ENCODE data around the gene UTP4. TPM values are rescaled to one million over a fixed set of nuclear protein-coding genes. Genes with fewer than 3 reads are reported as not detected.

UTP4 gene
- total RNA-seq, 2 experiments from 2014 or later = 40.1 to 40.3 TPM

DNA sequence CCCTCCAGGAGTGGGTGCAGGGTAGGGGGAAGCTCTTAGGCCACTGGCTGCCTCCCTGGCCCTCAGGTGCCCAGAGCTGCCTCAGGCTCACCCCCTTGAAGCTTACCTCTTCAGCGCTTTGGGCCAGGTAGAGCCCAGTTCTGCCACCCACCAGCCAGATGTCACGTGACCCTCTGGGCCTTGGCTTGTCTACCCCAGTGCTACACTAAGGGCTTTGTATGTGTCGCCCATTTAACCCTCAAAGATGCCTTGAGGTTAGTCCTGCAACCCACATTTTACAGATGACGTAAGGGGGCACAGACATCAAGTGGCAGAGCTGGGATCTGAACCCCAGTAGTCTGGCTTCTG, 23.6 kb upstream of the UTP4 start:
- DNase-seq = no peak
- no peak overlapping the region for H3K4me3 Mint-ChIP-seq
- no peaks in the 10 kb centered on the region for H3K9me3 Mint-ChIP-seq
- CTCF ChIA-PET = no interaction called here
- POLR2A ChIA-PET = no interaction called here
- H3K27ac Mint-ChIP-seq = no peak overlapping the region
- TF ChIP-seq, protein P1, sequence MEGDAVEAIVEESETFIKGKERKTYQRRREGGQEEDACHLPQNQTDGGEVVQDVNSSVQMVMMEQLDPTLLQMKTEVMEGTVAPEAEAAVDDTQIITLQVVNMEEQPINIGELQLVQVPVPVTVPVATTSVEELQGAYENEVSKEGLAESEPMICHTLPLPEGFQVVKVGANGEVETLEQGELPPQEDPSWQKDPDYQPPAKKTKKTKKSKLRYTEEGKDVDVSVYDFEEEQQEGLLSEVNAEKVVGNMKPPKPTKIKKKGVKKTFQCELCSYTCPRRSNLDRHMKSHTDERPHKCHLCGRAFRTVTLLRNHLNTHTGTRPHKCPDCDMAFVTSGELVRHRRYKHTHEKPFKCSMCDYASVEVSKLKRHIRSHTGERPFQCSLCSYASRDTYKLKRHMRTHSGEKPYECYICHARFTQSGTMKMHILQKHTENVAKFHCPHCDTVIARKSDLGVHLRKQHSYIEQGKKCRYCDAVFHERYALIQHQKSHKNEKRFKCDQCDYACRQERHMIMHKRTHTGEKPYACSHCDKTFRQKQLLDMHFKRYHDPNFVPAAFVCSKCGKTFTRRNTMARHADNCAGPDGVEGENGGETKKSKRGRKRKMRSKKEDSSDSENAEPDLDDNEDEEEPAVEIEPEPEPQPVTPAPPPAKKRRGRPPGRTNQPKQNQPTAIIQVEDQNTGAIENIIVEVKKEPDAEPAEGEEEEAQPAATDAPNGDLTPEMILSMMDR (IDR thresholded peaks at IDR 0.05) = no peak
- H3K27me3 Mint-ChIP-seq = peaks cover 41% of the 10 kb centered on the region
- intact Hi-C loops (cut with DNase I, micrococcal nuclease) = no loop called here
- ATAC-seq (ENCODE audit: poor library complexity) = no peak
- peaks cover 42% of the 10 kb centered on the region for H3K36me3 Mint-ChIP-seq (ENCODE audit: low read depth)
- Histone ChIP-seq H3K27me3 (ENCODE audit: control insufficient read depth in 1 of 2, insufficient read depth in 2 of 2, low read length in 2 of 2) (peaks cover 41 to 43% of the 10 kb centered on the region in 2 experiments), H3K27ac (ENCODE audit: low read depth in 1 of 2, low read length in 2 of 2) (no peak overlapping the region), H3K4me3 (ENCODE audit: low read length) (no peak overlapping the region), H3K36me3 (ENCODE audit: insufficient read depth, low read length) (peaks cover 8% of the 10 kb centered on the region), H3K9me3 (ENCODE audit: control insufficient read depth in 1 of 2, insufficient read depth in 1 of 2, low read length in 2 of 2) (peaks cover 0 to 9% of the 10 kb centered on the region in 2 experiments), H3K4me1 (ENCODE audit: insufficient read depth, low read length) (peaks cover 32% of the 10 kb centered on the region)
- H3K4me1 Mint-ChIP-seq (ENCODE audit: low read depth) = peaks cover 22% of the 10 kb centered on the region

DNA sequence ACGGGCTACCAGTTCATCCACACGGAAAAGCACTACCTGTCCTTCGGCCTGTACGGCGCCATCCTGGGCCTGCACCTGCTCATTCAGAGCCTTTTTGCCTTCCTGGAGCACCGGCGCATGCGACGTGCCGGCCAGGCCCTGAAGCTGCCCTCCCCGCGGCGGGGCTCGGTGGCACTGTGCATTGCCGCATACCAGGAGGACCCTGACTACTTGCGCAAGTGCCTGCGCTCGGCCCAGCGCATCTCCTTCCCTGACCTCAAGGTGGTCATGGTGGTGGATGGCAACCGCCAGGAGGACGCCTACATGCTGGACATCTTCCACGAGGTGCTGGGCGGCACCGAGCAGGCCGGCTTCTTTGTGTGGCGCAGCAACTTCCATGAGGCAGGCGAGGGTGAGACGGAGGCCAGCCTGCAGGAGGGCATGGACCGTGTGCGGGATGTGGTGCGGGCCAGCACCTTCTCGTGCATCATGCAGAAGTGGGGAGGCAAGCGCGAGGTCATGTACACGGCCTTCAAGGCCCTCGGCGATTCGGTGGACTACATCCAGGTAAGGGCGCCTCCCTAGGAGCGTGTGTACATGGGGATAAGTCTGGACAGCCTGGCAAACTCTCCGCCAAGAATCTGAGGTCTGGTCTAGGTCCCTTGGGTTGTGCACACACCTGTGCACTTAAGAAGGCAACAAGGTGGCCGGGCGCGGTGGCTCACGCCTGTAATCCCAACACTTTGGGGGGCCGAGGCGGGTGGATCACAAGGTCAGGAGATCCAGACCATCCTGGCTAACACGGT, 22.8 kb upstream of the UTP4 start:
- Mint-ChIP-seq H3K27me3 (peaks cover 38% of the 10 kb centered on the region), H3K4me3 (no peak overlapping the region), H3K27ac (no peak overlapping the region), H3K4me1 (ENCODE audit: low read depth) (peaks cover 22% of the 10 kb centered on the region), H3K36me3 (ENCODE audit: low read depth) (peaks cover 50% of the 10 kb centered on the region), H3K9me3 (no peaks in the 10 kb centered on the region)
- peaks cover 32% of the 10 kb centered on the region for H3K4me1 ChIP-seq (ENCODE audit: insufficient read depth, low read length)
- H3K36me3 ChIP-seq (ENCODE audit: insufficient read depth, low read length) = peaks cover 14% of the 10 kb centered on the region
- ChIA-PET CTCF (no interaction called here), POLR2A (interaction anchor here (0.6 kb wide), 1 partner anchor 11 kb away, joined by 3 read pairs; no protein-coding TSS in a partner anchor)
- ATAC-seq (ENCODE audit: poor library complexity) = no peak
- peaks cover 0 to 9% of the 10 kb centered on the region in 2 experiments for H3K9me3 ChIP-seq (ENCODE audit: control insufficient read depth in 1 of 2, insufficient read depth in 1 of 2, low read length in 2 of 2)
- H3K4me3 ChIP-seq (ENCODE audit: low read length) = no peak overlapping the region
- H3K27me3 ChIP-seq (ENCODE audit: control insufficient read depth in 1 of 2, insufficient read depth in 2 of 2, low read length in 2 of 2) = peaks cover 39 to 41% of the 10 kb centered on the region in 2 experiments
- intact Hi-C loops (cut with DNase I, micrococcal nuclease) = no loop called here
- no peak overlapping the region for H3K27ac ChIP-seq (ENCODE audit: low read depth in 1 of 2, low read length in 2 of 2)
- TF ChIP-seq, protein P1 (IDR thresholded peaks at IDR 0.05) = no peak
- no peak for DNase-seq

- Histone ChIP-seq H3K27me3 (ENCODE audit: control insufficient read depth in 1 of 2, insufficient read depth in 2 of 2, low read length in 2 of 2) (peaks cover 33 to 34% of the 10 kb centered on the region in 2 experiments), H3K9me3 (ENCODE audit: control insufficient read depth in 1 of 2, insufficient read depth in 1 of 2, low read length in 2 of 2) (peaks cover 0 to 9% of the 10 kb centered on the region in 2 experiments), H3K36me3 (ENCODE audit: insufficient read depth, low read length) (peaks cover 19% of the 10 kb centered on the region), H3K4me3 (ENCODE audit: low read length) (no peak overlapping the region), H3K4me1 (ENCODE audit: insufficient read depth, low read length) (peaks cover 29% of the 10 kb centered on the region), H3K27ac (ENCODE audit: low read depth in 1 of 2, low read length in 2 of 2) (no peak overlapping the region)
- TF ChIP-seq, protein P1 (IDR thresholded peaks at IDR 0.05) = no peak
- Mint-ChIP-seq H3K4me1 (ENCODE audit: low read depth) (peaks cover 18% of the 10 kb centered on the region), H3K27ac (no peak overlapping the region), H3K36me3 (ENCODE audit: low read depth) (peaks cover 56% of the 10 kb centered on the region), H3K4me3 (no peak overlapping the region), H3K27me3 (peaks cover 32% of the 10 kb centered on the region), H3K9me3 (no peaks in the 10 kb centered on the region)
- CTCF ChIA-PET = no interaction called here
- ATAC-seq (ENCODE audit: poor library complexity) = no peak
- no peak for DNase-seq
- intact Hi-C loops (cut with DNase I, micrococcal nuclease) = no loop called here
- POLR2A ChIA-PET = interaction anchor here (0.6 kb wide), 1 partner anchor 11 kb away, joined by 3 read pairs; no protein-coding TSS in a partner anchor
These were observed 22.0 kb upstream of the UTP4 start for GRCh38 chr16:69110406-69110805.

All from CD4-positive, alpha-beta T cell (primary cell).